ENCODE data around the gene ZNF664.
"Not testable (repeated sequence)": the region's sequence is repeated elsewhere in the genome, so short reads cannot be mapped to it uniquely, and the experiment has no call there.

GRCh38 chr12:123946516-123947505, 26.2 kb upstream of the ZNF664 start:
- TF ChIP-seq CTCF, POLR2A (IDR thresholded peaks at IDR 0.05): not testable (repeated sequence)

Measured in thyroid gland (tissue), 4 donors.